ENCODE measurements around the gene RARRES2.
"Not testable (repeated sequence)": the region's sequence is repeated elsewhere in the genome, so short reads cannot be mapped to it uniquely, and the experiment has no call there.

RARRES2 gene

DNA sequence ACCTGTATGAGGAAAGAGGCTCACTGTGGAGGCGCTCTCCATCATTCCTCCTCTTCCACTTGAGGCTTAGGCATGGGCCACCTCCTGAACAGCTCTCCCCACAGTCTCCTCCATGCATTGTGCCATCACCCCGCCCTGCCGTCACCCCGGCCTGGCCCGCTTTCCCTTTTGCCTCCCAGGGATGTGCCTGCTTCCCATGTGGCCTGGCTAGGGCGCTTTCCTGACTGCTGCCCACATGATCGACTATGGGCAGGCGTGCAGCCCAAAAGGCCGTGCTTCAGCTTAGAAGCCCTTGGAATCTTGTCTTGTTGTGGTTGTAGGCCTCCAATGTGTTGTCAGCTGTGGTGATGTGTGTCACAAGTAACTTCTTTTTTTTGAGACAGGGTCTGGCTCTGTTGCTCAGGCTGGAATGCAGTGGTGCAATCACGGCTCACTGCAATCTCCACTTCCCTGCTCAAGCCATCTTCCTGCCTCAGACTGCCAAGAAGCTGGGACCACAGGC lies 16.3 kb downstream of the RARRES2 start:
- Histone ChIP-seq H3K27ac (ENCODE audit: low read depth, low read length, severe bottlenecking) (no peak overlapping the region), H3K4me1 (ENCODE audit: control insufficient read depth, insufficient read depth, low read length, poor library complexity, severe bottlenecking) (peaks cover 12% of the 10 kb centered on the region), H3K36me3 (ENCODE audit: control insufficient read depth, insufficient read depth, low read length) (peaks cover 46% of the 10 kb centered on the region), H3K9me3 (ENCODE audit: control insufficient read depth, low read length) (no peaks in the 10 kb centered on the region), H3K4me3 (ENCODE audit: extremely low read depth, insufficient read depth, low read length, poor library complexity, severe bottlenecking) (no peak overlapping the region)
- 94 to 98% methylated on average over 9 to 10 of the region's 10 CpGs for WGBS, 2 experiments (ENCODE audit: insufficient coverage in 2 of 2)

DNA sequence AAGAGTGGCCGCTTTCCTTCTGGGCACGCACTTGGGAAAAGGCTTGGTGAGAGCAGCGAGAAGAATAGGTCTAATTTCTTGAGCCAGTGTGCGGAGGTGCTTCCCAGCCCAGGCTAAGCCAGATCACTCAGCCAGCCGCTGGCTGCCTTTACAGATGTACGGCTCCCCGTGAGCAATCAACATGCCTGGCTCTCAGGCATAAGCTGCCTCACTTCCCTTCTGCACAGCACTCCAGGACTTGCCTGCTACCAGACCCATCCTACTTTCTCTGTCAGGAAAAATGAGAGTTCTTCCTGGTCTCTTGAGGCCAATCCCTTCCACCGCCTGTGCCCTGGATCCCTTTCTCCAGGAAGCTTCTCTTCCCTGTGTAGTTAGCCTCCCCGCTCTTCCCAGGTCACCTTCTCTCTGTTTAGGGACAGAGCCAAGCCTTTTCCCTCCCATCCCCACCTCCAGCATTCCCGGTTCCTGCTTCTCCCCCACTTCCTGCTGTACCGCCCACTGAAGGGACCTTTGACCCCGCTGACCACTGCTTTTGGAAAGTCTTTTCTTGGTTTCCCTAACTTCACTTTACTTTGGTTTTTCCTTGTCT lies 17.0 kb downstream of the RARRES2 start:
- Histone ChIP-seq H3K27ac (ENCODE audit: low read depth, low read length, severe bottlenecking) (no peak overlapping the region), H3K4me1 (ENCODE audit: control insufficient read depth, insufficient read depth, low read length, poor library complexity, severe bottlenecking) (peaks cover 12% of the 10 kb centered on the region), H3K9me3 (ENCODE audit: control insufficient read depth, low read length) (no peaks in the 10 kb centered on the region), H3K36me3 (ENCODE audit: control insufficient read depth, insufficient read depth, low read length) (peaks cover 40% of the 10 kb centered on the region), H3K4me3 (ENCODE audit: extremely low read depth, insufficient read depth, low read length, poor library complexity, severe bottlenecking) (peak overlapping the region; percentile 68)
- 44 to 48% methylated on average over 11 to 12 of the region's 12 CpGs for WGBS, 2 experiments (ENCODE audit: insufficient coverage in 2 of 2)

DNA sequence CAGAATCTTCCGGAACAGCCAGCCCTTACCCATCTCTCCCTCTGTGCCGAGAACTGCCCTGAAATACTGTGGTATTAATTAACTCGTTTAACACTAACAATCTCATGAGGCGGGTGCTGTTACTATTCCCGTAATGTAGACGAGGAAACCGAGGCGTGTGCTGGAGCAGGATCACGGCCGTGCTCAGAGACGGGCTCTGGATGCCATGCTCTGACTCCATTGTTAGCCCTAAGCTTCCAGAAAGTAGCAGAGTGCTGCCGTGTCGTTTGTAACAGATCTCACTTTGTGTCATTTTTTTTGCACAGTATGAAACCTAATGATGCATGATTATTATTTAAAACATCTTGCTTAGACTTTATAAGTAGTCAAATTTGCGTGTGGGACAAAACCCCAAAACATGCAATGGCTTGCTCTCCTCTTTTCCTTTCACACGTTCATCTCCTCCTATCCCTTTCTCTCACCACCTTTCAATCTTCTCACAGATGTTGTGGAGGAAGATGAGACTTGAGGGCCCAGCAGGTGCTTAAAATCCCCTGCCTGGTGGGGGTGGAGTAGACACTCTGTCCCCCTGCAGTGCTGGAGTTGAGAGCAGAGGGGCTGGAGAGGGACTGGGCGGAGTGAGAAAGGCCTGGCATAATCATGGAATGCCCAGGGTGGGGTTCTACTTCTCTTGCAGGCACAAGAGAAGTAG lies 17.6 kb downstream of the RARRES2 start:
- peak overlapping the region; percentile 29 for H3K27ac ChIP-seq (ENCODE audit: low read depth, low read length, severe bottlenecking)

DNA sequence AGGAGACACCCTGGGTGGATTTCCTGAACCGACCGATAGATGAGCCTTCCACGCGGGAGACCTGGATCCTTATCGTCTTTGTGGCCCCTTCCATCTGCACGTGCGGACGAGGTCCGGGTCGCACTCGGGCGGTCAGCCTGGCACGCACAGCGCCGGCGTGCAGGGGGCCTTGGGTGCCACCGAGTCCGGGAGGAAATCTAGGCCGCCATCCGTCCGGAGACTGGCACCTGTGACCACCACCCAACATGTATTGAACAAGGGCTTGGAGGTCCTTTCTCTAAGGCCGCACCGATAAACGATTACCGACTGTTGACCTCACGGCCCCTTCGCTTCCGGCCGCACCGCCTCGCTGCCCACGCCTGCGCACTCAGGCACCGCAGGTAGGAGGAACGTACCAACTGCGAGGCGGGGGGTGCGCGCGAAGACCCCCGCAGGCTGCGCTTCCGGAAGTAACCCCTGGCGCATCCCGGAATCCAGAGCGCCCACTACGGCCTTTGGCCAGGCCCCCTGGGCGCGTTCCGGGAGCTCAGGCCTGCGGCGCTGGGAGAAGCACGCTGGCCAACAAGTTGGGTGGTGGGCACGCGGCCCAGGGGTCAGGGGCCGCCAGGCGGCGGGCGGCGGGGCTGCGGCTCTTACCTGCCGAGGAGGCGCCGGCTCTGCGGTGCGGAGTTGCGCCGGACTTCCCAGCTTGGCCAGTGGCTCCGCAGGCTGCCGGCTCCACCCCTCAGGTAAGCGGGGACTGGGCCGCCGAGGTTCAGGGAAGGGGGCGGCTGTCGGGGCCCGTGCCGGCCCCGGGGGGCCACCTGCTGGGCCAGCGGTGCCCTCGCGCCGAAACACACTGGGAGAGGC lies 18.4 kb downstream of the RARRES2 start, which contains the start of the genes ACTR3C and LRRC61:
ACTR3C (minus strand) TSS at position 713 of the 849 bp plus-strand sequence. CDS start 28,249 bp downstream, outside the sequence.
LRRC61 (plus strand) TSS at position 523 of the 849 bp plus-strand sequence. CDS start 13,507 bp downstream, outside the sequence.
- Histone ChIP-seq H3K4me1 (ENCODE audit: control insufficient read depth, insufficient read depth, low read length, poor library complexity, severe bottlenecking) (peaks cover 12% of the 10 kb centered on the region), H3K36me3 (ENCODE audit: control insufficient read depth, insufficient read depth, low read length) (peaks cover 26% of the 10 kb centered on the region), H3K9me3 (ENCODE audit: control insufficient read depth, low read length) (no peaks in the 10 kb centered on the region), H3K27ac (ENCODE audit: low read depth, low read length, severe bottlenecking) (peak within 1 kb of the TSS; percentile 29), H3K4me3 (ENCODE audit: extremely low read depth, insufficient read depth, low read length, poor library complexity, severe bottlenecking) (peak within 1 kb of the TSS; percentile 68)
- WGBS, 2 experiments (ENCODE audit: insufficient coverage in 2 of 2) = 21 to 23% methylated on average over 70 of the region's 82 CpGs

More for the DNA sequence above, 17.6 kb downstream of the RARRES2 start:
- H3K36me3 ChIP-seq (ENCODE audit: control insufficient read depth, insufficient read depth, low read length) = peaks cover 34% of the 10 kb centered on the region
- no peaks in the 10 kb centered on the region for H3K9me3 ChIP-seq (ENCODE audit: control insufficient read depth, low read length)
- peaks cover 12% of the 10 kb centered on the region for H3K4me1 ChIP-seq (ENCODE audit: control insufficient read depth, insufficient read depth, low read length, poor library complexity, severe bottlenecking)
- peak overlapping the region; percentile 68 for H3K4me3 ChIP-seq (ENCODE audit: extremely low read depth, insufficient read depth, low read length, poor library complexity, severe bottlenecking)
- WGBS, 2 experiments (ENCODE audit: insufficient coverage in 2 of 2) = 19 to 21% methylated on average over 9 to 12 of the region's 16 CpGs

DNA sequence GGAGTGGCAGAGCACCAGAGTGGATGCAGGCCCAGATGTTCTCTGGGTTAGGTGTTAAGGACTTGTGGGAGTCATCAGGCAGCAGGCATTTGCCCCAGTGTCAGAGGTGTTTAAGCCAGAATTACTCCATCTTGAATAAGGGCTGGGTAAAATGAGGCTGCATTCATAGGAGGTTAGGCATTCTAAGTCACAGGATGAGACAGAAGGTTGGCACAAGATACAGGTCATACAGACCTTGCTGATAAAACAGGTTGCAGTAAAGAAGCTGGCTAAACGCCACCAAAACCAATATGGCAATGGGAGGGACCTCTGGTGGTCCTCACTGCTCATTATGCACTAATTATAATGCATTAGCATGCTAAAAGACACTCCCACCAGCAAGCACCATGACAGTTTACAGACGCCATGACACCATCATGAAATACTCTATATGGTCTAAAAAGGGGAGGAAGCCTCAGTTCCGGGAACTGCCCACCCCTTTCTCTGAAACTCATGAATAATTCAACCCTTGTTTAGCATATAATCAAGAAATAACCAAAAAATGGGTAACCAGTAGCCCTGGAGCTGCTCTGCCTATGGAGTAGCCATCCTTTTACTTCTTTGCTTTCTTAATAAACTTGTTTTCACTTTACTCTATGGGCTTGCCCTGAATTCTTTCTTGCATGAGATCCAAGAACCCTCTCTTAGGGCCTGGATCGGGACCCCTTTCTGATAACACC lies 19.2 kb downstream of the RARRES2 start:
- peak overlapping the region; percentile 68 for H3K4me3 ChIP-seq (ENCODE audit: extremely low read depth, insufficient read depth, low read length, poor library complexity, severe bottlenecking)
- WGBS, 2 experiments (ENCODE audit: insufficient coverage in 2 of 2) = 77 to 87% methylated on average over 2 to 3 of the region's 4 CpGs
- H3K27ac ChIP-seq (ENCODE audit: low read depth, low read length, severe bottlenecking) = no peak overlapping the region
- H3K4me1 ChIP-seq (ENCODE audit: control insufficient read depth, insufficient read depth, low read length, poor library complexity, severe bottlenecking) = peaks cover 12% of the 10 kb centered on the region
- H3K36me3 ChIP-seq (ENCODE audit: control insufficient read depth, insufficient read depth, low read length) = peaks cover 18% of the 10 kb centered on the region
- H3K9me3 ChIP-seq (ENCODE audit: control insufficient read depth, low read length) = no peaks in the 10 kb centered on the region

DNA sequence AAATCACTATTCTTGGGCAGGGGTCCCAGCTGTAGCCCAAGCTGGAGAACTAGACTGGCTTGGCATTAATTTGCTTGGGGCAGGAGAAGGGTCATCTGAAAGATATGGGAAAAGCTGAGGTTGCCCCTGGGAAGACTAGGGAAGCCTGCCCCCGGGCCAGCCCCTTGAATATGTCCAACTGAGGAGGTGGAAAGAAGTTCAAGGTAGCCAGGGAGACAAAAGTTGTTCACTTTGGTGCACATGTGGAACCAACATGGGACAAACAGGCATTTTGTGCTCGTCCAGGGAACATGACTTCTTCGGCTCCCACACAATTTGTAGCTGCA lies 19.7 kb downstream of the RARRES2 start:
- Histone ChIP-seq H3K36me3 (ENCODE audit: control insufficient read depth, insufficient read depth, low read length) (peaks cover 13% of the 10 kb centered on the region), H3K27ac (ENCODE audit: low read depth, low read length, severe bottlenecking) (no peak overlapping the region), H3K4me1 (ENCODE audit: control insufficient read depth, insufficient read depth, low read length, poor library complexity, severe bottlenecking) (peaks cover 12% of the 10 kb centered on the region), H3K9me3 (ENCODE audit: control insufficient read depth, low read length) (no peaks in the 10 kb centered on the region), H3K4me3 (ENCODE audit: extremely low read depth, insufficient read depth, low read length, poor library complexity, severe bottlenecking) (no peak overlapping the region)
- WGBS, 2 experiments (ENCODE audit: insufficient coverage in 2 of 2) = 92 to 100% methylated on average over 3 of the region's 3 CpGs

DNA sequence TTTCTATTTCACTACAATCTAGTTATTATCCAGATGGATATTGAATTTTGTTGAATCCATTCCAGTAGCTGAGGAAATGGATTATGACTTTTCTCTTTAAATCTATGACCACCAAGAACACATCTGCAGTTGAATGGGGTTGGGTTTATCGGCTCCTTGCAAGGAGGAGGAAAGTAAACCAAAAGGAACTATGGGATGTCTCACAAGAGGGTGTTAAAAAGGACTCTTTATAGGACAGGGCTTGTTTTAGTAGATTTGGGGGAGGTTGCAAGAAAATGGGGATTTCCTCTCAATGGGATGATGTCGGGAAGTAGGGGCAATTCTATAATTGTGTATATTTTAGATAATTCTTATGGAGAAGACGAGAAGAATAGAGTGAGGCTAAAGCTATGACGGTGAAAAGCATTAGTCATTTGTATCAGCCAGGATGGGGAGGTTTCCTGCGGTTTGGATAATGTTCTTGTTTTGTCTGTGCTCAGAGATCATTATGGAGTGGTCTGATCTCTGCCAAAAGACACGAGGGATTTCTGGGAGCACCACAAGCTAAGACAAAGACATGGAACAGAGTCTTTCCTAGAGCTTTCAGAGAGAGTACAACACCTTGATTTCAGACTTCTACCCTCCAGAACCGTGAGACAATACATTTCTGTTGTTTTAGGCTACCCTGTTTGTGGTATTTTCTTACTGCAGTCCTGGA lies 23.5 kb downstream of the RARRES2 start:
- no peaks in the 10 kb centered on the region for H3K36me3 ChIP-seq (ENCODE audit: control insufficient read depth, insufficient read depth, low read length)
- H3K4me3 ChIP-seq (ENCODE audit: extremely low read depth, insufficient read depth, low read length, poor library complexity, severe bottlenecking) = no peak overlapping the region
- no peaks in the 10 kb centered on the region for H3K9me3 ChIP-seq (ENCODE audit: control insufficient read depth, low read length)
- H3K27ac ChIP-seq (ENCODE audit: low read depth, low read length, severe bottlenecking) = no peak overlapping the region
- H3K4me1 ChIP-seq (ENCODE audit: control insufficient read depth, insufficient read depth, low read length, poor library complexity, severe bottlenecking) = peaks cover 10% of the 10 kb centered on the region
- WGBS, 2 experiments (ENCODE audit: insufficient coverage in 2 of 2) = 41 to 49% methylated on average over 6 of the region's 7 CpGs

DNA sequence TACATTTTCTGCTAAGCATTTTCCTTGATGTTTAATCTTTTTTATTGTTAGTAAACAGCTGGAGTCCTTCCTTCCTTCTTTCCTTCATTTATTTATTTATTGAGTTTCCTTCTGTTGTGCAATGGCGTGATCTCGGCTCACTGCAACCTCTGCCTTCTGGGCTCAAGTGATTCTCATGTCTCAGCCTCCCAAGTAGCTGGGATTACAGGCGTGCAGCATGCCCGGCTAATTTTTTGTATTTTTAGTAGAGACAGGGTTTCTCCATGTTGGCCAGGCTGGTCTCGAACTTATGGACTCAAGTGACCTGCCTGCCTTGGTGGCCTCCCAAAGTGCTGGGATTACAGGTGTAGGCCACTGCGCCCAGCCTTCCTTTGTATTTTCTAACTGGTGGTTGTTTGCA lies 24.4 kb downstream of the RARRES2 start:
- WGBS, 2 experiments (ENCODE audit: insufficient coverage in 2 of 2) = 79 to 92% methylated on average over 3 to 5 of the region's 6 CpGs
- H3K4me1 ChIP-seq (ENCODE audit: control insufficient read depth, insufficient read depth, low read length, poor library complexity, severe bottlenecking) = peaks cover 19% of the 10 kb centered on the region
- H3K36me3 ChIP-seq (ENCODE audit: control insufficient read depth, insufficient read depth, low read length); H3K4me3 ChIP-seq (ENCODE audit: extremely low read depth, insufficient read depth, low read length, poor library complexity, severe bottlenecking); H3K9me3 ChIP-seq (ENCODE audit: control insufficient read depth, low read length); H3K27ac ChIP-seq (ENCODE audit: low read depth, low read length, severe bottlenecking): not testable (repeated sequence)

DNA sequence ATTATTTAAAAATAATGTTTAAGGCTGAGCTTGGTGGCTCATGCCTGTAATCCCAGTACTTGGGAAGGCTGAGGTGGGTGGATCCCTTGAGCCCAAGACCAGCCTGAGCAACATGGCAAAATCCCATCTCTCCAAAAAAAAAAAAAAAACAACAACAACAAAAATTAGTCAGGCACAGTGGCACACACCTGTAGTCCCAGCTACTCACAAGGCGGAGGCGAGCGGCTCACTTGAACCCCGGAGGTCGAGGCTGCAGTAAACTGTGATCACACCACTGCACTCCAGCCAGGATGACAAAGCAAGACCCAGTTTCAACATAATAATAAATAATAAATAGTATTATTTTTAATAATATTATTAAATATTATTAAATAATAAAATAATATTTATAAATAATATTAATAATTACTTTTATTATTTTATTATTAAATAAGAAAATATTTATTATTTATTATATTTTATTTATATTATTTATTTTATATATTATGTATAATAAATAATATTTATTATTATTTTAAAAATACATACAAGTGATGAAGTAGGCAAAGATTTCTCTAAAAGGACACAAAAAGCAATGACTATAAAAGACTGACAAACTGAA lies 26.7 kb downstream of the RARRES2 start:
- H3K4me1 ChIP-seq (ENCODE audit: control insufficient read depth, insufficient read depth, low read length, poor library complexity, severe bottlenecking) = peaks cover 26% of the 10 kb centered on the region
- H3K36me3 ChIP-seq (ENCODE audit: control insufficient read depth, insufficient read depth, low read length) = no peaks in the 10 kb centered on the region
- no peak overlapping the region for H3K27ac ChIP-seq (ENCODE audit: low read depth, low read length, severe bottlenecking)
- H3K4me3 ChIP-seq (ENCODE audit: extremely low read depth, insufficient read depth, low read length, poor library complexity, severe bottlenecking) = no peak overlapping the region
- H3K9me3 ChIP-seq (ENCODE audit: control insufficient read depth, low read length) = no peaks in the 10 kb centered on the region
- 87% methylated on average over 5 of the region's 5 CpGs; no CpG with 5 or more reads in 1 of the 2 experiments for WGBS, 2 experiments (ENCODE audit: insufficient coverage in 2 of 2)

Measured in mesodermal cell (in vitro differentiated cells).